HG02870 (cell line): ENCODE measurements around the gene CDC37.

Source experiments
- ATAC-seq: cut with Tn5 transposase; IDR thresholded peaks from one replicate; pipeline ENCODE4 v1.9.1; 2021; ENCODE audit warnings: mild to moderate bottlenecking, moderate library complexity; ENCODE audit not compliant: unreplicated experiment

The CDC37 gene

DNA sequence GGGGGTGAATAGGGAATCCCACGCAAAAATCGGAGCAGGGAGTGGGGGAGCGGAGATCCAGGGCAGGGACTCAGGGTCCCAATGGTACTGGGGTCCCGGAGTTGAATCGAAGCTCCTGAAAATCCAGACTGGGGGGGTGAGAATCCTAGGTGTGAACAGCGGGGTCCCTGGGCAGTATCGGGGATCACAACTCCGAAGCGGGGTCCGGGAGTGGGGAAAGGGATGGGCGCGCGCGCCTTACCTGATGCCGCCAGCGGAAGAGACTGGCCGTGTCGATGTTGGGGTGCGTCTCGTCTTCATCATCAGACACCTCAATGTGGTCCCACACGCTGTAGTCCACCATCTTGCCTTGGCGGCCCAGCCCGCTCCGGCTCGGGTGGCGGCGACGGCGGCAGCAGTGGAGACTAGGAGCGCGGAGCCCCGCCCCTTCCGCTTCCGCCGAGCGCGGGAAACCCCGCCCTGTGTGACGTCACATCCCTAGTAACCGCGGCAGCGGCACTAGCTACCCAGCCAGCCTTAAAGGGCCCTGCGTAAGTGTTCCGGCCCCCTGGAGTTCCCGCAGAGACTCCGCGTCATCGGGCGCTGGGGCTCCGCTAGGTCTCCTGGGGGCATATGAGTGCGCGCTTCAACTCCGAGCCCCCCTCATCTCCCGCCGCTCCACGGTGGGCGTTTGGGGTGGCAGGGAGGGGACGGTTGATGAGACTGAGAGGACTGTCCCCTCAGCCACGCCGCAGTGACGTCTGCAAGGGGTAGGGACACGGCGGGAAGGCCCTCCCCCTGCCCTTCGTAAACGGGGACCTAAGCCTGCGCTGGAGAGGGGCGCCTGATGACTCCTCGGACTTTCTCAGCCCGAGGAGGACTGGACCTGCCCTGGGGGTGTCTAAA, at the start of gene CDC37:
CDC37 (minus strand) TSS at position 406 of the 885 bp plus-strand sequence; CDS start at position 343, 63 bp downstream.
- peak; percentile 80 for ATAC-seq

DNA sequence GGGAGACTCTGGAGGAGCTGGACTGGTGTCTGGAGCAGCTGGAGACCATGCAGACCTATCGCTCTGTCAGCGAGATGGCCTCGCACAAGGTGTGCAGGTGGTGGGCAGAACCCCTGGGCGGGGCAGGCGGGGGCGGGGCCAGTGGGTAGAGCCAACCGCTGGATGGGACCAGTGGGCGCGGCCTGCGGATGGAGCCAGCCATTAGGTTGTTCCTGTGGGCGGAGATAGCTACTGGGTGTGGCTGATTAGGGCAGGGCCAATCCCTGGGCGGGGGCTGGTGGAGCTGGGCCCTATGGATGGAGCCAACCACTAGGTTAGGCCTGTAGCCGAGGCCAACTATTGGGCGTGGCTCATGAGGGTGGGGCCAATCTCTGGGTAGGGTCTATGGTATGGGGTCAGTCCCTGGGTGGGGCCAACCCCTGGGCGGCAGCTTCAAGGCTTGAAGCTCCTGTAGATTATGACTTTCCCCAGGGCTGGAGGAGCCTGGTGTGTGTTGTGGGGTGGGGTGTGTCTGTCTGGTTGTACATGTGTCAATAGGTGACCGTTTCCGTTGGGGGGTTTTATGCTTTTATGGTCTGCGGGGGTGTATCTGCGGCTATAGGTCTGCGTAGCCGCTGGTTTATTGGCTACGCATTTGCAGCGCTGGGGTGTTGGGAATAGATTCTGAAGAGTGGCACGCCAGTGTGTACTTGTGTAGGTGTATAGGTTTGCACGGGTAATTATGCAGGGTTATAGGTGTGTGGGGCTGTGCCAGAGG, 47.7 kb upstream of the CDC37 start:
- no peak for ATAC-seq

DNA sequence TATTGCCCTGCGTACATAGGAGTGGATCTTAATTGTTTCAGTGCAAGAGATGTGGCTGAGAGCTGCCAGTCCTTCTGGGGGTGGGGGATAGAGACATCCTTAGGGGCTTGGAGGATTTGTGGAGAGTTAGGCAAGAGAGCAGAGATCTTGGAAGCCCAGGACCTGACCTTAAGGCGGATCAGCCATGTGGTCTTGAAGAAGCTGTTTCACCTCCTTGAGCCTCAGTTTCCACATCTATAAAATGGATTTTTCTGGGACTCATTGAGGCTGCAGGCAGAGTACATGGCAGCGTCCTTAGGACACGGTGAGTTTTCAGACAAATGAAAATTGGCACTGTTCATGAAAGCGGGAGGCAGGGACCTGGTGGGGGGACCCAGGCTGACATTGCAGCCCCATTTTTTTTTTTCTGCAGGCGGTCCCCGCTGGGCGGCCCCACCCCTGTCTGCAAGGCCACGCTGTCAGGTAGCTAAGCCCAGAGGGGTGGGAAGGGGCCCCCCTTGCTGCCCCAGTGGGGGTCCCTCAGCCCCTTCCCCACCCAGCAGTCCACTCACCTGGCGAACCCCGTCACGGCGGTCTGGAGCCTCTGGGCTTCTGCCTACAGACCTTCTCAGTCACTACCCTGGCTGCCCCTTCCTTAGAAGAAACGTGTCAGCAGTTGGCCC, 47.0 kb upstream of the CDC37 start:
- no peak for ATAC-seq

DNA sequence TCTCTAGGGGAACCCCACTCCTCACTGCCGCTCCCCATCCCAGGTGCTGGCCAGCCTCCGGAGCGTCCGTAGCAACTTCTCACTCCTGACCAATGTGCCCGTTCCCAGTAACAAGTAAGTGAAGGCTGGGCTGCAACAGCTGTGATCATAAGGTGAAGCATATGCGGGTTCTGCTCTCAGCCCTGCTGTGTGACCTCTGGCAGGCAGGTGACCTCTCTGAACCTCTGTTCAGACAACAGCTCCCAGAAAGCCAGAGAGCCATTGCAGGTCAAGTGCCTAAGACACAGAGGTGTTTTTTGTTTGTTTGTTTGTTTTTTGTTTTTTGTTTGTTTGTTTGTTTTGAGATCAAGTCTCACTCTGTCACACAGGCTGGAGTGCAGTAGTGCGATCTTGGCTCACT, 45.7 kb upstream of the CDC37 start:
- ATAC-seq = no peak

DNA sequence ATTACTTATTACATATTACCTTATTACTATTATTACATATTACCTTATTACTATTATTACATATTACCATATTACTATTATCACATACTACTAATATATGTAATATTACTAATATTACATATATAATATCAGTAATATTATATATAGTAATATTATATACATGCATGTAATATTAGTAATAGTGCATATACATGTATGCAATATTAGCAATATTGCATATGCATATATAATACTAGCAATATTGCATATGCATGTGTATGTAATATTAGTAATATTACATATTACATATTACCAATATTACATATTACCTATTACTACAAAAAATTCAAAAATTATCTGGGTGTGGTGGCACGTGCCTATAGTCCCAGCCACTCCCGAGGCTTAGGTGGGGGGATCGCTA, 39.4 kb upstream of the CDC37 start:
- ATAC-seq = no peak

DNA sequence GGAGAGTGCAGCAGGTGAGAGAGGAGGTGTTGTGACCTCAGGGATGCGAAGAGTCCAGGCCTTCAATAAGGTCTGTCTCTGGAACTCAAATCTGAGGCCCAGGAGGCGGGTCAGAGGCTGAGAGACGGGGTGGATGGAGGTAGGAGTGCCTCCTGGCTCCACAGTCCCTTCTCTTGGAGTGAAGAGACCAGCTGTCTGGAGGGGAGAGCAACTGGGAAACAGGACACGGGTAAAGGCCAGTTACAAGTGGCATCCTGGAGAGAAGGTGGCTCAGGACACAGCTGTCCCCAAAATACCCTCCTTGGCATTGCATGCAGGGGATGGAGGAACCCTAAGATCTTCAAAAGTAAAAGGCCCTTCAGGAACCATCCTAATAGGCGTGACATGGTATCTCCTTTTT, 36.2 kb upstream of the CDC37 start:
- no peak for ATAC-seq

DNA sequence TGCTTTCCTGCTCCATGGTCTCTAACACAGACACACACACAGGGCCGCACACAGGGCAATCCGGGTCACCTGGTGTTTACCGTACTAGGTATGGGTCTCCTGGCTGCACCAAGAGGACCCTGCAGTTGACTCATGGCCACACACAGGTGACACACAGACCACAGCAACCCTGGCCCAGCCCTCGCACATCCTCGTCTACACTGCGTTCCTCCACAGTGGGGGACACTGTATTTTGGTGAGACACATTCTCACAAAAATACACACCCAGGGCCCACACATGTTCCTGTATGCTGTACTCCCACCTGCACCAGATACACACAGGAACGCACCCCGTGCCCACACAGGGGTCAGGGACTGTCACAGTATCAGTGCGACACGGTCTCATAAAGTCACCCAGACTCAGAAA, 29.8 kb upstream of the CDC37 start:
- no peak for ATAC-seq

DNA sequence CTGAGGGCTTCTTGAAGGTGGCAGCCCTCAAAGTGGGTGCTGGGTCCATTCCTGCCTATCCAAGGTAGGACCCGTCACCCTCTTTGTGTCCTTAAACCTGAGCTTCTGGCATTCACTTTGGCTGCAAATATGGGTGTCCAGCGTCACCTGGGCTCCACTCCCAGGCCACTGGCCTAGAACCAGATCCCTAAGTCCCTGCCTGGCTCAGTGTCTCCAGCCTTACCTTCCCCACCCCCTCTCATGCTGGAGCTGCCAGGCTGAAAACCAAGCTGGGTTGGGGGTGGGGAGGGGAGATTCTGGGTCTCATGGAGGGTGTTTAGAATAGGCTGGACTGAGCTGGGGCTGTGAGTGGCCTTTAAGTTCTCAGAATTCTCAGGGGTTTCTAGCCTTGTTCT, 29.4 kb upstream of the CDC37 start:
- ATAC-seq = no peak

DNA sequence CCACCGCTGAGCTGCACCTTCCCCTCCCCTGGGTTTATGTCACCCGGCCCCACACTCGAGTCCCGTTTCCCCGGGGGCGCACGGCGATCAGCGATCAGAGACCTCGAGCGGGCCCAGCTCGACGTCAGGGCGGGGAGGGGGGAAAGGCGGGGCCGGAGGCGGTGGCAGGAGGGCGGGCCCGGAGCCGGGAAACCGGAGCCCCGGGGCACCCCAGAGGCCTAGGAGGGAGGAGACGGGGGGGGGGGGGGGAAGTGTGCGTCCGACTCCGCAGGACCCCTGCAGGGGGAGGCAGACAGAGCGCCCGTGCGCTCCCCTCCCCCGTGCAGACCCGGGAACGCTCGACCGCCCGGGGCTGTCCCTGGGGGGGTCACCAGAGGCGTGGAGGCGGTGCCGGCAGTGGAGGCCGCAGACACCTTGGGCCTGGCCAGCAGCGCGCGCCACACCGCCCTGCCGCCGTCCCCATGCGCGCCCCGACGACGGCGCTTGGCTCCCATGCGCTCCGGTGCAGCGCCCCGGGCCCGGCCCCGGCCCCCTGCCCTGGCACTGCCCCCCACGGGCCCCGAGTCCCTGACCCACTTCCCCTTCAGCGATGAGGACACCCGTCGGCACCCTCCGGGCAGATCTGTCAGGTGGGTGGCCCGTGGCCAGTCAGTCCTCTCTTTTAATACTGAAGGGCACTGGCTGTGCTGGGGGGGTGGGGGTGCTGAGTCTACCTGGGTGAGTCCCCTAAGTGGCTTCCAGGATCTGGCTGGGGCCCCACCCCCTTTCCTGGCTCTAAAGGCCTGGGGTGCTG, 28.8 kb upstream of the CDC37 start:
- no peak for ATAC-seq

DNA sequence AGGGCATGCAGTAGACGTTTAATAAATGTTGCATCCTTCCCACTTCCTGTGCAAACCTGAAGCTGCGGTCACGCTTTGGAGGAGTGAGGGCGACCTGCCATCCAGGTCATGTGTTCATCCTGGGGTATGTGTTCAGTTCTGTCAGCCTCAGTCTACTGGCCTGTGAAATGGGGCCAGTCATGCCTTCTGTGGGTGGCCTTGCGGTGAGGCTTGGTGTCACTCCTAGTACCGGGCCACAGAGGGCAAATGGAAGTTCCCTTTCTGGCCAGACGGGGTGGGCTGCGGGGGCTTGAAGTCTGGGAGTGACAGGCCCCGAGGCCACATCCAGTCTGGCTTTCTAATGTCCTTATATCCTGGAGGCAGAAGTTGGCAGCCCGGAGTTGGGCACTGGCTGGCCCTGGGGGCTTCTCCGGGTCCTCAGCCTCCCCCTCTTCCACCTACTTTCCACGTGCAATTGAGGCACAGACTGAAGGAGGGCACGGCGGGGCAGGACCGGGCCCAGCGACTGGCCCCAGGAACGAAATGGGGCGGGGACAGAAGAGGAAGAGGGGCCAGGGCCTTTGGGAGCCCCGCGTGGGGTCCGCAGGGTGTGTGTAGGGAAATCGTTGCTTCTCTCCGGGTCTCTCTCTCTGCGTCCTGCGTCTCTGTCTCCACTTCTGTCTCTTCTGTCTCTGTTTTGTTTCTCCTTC, 28.1 kb upstream of the CDC37 start:
- no peak for ATAC-seq

DNA sequence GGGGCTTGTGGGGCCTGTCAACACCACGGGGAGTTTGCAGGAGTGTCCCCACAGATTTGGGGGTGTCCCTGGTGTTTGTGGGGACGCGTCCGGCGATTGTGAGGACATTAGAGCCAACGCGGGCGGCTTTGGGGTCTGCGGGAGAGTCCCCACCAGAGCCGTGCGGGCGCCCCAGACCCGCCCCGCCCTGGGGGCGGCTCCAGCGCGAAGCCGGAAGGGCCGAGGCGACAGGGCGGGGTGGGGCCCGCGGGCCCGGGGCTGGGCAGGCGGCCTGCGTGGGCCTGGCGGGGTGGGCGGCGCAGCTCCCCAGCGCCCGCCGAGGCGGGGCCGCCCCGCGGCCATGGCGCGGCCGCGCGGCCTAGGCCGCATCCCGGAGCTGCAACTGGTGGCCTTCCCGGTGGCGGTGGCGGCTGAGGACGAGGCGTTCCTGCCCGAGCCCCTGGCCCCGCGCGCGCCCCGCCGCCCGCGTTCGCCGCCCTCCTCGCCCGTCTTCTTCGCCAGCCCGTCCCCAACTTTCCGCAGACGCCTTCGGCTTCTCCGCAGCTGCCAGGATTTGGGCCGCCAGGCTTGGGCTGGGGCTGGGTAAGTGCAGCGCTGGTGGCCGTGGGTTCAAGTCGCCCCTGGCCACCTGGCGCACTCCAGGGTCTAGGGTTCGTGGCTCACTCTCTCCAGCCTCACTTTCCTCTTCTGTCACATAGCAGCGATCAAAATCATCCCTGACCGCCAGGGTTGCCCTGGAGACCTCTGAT, 27.3 kb upstream of the CDC37 start:
- no peak for ATAC-seq

DNA sequence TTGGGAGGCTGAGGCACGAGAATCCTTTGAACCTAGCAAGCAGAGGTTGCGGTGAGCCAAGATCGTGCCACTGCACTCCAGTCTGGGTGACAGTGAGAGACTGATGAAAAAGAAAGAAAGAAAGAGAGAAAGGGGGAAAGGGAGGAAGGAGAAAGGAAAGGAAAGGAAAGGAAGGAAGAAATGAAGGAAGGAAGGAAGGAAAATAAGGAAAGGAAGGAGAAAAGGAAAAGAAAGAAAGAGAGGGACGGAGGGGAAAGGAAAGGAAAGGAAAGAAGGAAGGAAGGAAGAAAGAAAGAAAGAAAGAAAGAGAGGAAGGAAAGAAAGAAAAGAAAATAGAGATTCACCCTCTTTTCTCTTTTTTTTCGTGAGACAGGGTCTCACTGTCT, 25.6 kb upstream of the CDC37 start:
- ATAC-seq = no peak

DNA sequence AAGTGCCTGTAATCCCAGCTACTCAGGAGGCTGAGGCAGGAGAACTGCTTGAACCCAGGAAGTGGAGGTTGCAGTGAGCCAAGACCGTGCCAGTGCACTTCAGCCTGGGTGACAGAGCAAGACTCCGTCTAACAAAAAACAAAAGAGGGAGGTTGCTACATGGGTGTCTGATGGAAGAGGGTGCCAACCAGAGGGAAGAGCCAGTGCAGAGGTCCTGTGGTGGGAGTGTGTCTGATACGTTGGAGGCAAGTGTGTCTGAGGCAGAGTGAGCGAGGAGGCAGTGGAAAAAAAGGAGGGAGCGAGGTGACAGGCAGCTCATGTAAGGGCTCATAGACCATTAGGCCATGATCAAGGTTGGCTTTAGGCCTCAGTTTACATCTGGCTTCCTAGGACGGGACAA, 23.8 kb upstream of the CDC37 start:
- ATAC-seq = no peak

DNA sequence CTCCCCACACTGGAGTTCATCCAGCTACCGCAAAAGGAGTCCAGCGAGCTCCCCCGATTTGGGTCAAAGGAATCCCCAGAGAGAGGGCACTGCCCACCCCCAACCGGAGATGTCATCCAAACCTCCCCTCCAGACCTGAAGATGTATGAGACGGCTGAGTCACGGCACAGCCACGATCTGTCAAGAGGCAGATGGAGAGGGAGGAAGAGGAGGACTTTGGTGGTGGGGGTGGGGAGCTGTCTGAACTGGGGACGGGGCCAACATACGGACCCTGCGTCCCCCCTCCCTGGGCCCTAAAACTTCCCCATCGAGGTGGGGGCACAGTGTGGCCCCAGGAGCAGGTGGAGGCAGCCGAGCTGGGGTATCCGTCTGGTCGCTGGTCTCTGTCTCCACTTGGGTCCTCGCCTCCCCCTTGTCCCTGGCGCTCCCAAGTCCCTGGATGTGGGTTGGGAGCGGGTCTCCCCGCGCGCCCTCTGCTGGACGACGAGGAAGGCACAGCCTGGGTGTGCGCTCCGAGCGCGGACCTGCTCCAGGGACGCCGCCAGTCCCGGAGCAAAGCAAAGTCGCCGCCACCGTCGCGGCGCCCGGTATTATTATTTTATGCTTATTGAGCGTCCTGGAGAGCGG, 20.8 kb upstream of the CDC37 start:
- ATAC-seq = no peak

DNA sequence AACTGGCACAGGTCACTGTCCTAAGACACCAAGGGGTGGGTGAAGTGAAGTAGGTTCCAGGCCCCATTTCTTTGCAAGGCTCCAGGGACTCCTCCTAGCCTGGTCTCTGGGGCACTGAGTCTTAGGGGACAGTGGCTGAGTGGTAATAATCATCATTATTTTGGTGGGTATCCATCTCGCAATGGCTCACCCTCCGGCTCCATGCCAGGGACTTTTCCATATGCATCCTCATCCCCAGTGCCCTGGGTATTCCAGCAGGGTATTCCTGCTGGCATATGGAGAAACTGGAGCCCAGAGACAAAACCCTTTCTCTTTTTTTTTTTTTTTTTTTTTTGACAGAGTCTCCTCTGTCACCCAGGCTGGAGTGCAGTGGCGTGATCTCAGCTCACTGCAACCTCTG, 19.5 kb upstream of the CDC37 start:
- no peak for ATAC-seq

DNA sequence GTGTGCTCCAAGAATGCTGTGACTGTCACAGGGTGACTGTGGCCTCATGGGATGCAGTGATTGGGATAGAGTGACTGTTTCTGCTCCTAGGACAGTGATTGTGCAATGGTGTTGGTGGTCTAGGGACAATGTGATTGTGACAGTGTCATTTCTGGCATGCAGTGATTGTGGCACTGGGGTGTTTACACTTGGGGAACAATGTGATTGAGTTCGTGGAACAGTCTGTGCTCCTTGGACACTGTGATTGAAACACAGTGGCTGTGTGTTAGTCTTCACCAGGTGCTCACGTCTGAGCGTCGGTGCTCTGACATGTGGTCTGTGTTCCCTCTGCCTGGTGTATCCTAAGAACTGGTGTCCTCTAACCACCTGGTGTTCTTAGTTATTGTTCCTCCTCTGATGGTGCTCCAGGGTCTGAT, 18.7 kb upstream of the CDC37 start:
- ATAC-seq = no peak

DNA sequence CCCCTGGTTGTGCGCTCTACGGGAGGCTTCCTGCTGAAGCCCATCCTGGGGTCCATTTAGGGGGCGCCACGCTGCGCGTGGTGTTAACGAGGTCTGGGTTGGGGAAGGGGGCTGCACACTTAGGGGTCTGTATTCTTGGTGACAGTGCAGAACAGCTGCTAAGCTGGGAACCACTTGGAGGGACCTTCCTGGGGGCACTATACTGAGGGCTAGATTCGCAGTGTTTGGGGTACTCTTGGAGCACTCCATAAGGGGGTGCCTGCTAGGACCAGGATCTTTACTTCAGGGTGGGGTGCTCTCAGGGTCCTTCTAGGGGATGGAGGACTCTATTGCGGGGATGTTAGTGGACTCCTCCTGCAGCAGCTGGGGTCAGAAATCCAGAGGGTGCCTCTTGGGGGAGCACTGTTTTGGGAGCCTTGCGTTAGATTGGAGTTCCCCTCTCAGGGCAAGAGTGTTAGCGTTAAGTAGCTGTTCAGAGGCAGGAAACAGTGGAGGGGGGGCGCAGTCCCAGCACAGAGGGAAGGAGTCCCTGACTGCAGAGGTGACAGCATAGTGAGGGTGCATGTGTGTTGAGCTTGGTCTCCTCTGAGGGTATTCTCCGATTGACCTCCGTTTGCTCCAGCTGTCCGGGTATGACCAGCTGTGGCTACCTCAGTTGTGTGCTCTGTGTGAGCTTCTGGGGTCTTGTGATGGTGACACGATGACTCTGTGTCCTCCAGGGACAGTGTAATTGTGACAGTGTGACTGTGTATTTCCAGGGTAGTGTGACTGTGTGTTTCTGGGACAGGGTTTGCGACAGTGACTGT, 18.1 kb upstream of the CDC37 start:
- ATAC-seq = no peak
